ENCODE results near the gene CWC22.

- TF ChIP-seq POLR2AphosphoS5 (IDR thresholded peaks at IDR 0.05) (no peak), CTCF (IDR thresholded peaks at IDR 0.05) (no peak)
Observed at GRCh38 chr2:180001726-180002125, 5.4 kb downstream of the CWC22 start.

Measured in prostate gland (tissue), 2 donors.